HG02759 (cell line): ENCODE data around the gene MTMR3.

Experiments used
- ATAC-seq: cut with Tn5 transposase; IDR thresholded peaks from one replicate; pipeline ENCODE4 v1.9.1; 2021; ENCODE audit warnings: mild to moderate bottlenecking, moderate library complexity; ENCODE audit not compliant: unreplicated experiment

MTMR3 gene

GRCh38 chr22:29997516-29997915 is 114.5 kb downstream of the MTMR3 start:
- ATAC-seq: no peak

DNA sequence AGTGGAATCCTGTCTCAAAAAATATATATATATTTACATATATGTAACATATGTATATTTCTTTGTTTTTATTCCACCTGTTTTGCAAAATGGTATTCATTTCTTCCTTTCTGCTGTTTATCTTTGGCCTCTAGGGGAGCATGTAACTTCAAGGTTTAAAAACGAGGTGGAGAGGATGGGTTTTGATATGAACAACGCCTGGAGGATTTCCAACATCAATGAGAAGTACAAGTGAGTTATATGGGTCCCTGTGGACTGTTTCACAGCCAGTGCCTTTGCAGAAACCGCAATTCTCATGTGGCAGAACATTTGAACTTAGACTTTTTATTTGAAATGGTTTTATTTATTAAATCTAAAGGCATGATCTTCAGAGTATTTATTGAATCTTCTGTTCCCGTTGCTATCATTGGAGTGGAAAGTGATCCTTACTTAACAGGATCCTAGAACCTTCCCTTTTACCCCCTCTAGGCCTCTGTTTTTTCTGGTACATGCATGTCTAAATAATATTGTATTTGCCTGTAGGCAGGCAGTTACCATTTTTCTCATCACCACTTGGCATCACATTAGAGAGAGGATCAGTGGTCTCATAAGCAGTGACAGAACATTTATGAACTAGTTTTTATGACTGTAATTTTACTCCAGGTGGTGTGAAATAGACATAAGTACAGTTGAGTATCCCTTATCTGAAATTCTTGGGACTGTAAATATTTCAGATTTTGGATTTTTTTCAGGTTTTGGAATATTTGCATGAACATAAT is 115.8 kb downstream of the MTMR3 start:
- no peak for ATAC-seq

- no peak for ATAC-seq
Measured at GRCh38 chr22:30000566-30000965, 117.6 kb downstream of the MTMR3 start.

GRCh38 chr22:30001459-30001858 is 118.5 kb downstream of the MTMR3 start:
- ATAC-seq: no peak

- no peak for ATAC-seq
Measured at GRCh38 chr22:30002861-30003486, 120.0 kb downstream of the MTMR3 start.

DNA sequence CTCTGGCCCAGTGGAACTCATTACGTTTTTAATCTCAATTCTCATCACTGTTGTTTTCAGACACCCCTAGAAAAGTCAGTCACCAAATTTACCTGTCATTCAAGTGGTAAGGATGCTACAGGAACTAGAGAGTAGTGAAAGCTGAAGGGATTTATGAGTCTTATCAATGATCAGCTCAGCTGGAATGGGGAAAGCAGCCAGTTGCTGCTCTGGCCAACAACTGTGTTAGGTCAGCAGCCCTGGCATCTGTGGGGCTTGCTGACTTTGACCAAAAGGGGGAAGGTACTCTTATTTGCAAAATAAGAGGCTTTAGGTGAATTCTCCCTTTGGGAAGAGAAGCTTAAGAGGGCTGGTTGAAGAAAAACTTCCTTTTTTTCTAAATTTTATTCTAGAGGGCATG is 121.1 kb downstream of the MTMR3 start:
- no peak for ATAC-seq

DNA sequence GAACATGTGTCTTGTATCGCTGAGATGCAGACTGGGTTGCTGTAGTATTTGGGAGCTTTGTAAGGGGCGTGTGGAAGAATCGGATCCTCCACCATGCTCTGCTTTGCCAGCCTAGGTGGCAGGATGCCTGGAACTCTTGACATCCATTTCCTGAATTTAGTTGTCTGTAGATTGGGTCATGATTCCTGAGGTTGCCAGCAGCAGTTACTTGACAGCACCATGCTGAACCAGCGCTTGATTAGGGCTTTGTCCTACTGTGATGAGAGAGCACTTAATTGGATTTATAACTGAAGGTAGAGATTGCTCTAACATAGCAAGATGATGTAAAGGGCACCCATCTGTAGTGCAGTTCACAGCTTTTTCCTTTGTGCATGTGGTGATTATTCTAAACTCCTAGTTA is 121.7 kb downstream of the MTMR3 start:
- ATAC-seq: no peak

- no peak for ATAC-seq
Measured at GRCh38 chr22:30005213-30005857, 122.4 kb downstream of the MTMR3 start.

DNA sequence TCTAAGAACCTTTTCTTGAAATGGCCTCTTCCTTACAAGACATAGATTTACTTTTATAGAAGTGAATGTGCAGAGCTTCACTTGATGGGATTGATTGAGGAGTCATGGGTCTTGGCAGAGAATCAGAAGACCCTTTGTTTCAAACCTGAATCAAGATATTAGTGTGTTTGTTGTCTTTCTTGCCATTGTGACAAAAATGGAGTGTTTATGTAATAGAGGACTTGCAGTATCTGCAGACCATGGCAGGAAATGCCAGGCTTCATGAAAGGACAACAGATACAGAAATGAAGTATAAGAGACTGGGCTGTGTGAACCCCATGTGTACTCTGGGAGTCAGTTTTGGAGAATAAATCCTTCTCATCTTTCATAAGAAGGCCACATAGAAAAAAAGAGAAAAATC is 124.4 kb downstream of the MTMR3 start:
- no peak for ATAC-seq

GRCh38 chr22:30008401-30008800 is 125.4 kb downstream of the MTMR3 start:
- ATAC-seq: no peak

GRCh38 chr22:30009478-30009877 is 126.5 kb downstream of the MTMR3 start:
- no peak for ATAC-seq

DNA sequence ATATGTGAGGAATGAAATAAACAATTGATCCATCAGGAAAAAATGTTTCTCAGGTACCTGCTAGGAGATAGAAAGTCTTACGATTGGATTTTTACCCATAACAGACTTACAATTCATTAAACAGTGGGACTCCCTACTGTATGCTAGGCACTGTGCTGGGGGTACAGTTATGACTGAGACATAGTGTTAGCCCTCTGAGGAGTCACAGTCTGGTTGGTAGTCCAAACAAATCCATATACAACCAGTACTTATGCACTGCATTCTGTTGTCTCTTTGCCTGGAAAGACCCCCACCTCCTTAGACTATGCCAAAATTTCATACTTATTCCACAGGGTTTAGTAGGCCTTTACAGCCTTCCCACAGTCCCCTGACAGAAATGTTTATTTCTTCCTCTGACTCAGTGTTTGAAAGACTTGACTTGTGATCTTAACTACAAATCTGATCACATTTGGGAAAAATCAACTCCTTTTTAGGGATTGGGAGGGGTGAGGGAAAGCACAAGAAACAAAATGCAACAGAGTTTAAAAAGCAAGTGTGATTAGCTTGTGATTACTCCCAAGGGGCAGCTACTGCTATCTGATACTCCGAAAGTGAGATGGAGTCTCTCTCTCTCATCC is 127.9 kb downstream of the MTMR3 start:
- no peak for ATAC-seq

DNA sequence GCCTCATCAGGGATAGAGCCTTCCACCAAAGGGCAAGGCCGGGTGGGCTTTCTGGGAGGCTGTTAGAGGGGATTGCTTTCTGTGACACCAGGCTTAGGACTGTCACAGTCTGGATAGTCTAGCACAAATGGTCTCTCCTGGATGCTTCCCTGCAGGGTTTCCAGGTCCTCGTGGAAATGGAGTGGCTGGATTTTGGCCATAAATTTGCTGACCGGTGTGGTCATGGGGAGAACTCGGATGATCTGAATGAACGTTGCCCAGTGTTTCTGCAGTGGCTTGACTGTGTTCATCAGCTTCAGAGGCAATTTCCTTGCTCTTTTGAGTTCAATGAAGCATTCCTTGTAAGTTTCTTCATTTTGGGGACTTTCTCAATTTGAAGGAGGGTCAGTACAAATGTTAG is 130.2 kb downstream of the MTMR3 start:
- no peak for ATAC-seq

GRCh38 chr22:30014244-30014643 is 131.3 kb downstream of the MTMR3 start:
- ATAC-seq: no peak

- ATAC-seq: no peak
Measured at GRCh38 chr22:30015229-30015797, 132.3 kb downstream of the MTMR3 start.

GRCh38 chr22:30015846-30016245 is 132.9 kb downstream of the MTMR3 start:
- ATAC-seq: no peak

DNA sequence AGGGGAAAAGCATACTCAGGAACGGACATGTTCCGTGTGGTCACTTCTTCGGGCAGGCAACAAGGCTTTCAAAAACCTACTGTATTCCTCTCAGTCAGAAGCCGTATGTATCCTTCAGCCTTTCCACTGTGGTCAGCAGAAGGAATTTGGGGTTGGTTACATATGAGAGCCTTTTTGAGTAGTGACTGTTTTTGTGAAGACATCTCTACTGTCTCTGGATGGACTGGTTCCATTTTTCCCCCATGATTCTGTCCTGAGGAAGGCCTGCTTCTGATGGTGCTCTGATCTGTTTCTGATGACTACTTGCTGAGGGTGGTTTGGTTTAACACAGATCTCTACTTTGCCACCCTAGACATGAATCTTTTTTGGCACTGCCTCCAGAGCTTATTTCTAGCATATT is 133.6 kb downstream of the MTMR3 start:
- ATAC-seq: no peak

DNA sequence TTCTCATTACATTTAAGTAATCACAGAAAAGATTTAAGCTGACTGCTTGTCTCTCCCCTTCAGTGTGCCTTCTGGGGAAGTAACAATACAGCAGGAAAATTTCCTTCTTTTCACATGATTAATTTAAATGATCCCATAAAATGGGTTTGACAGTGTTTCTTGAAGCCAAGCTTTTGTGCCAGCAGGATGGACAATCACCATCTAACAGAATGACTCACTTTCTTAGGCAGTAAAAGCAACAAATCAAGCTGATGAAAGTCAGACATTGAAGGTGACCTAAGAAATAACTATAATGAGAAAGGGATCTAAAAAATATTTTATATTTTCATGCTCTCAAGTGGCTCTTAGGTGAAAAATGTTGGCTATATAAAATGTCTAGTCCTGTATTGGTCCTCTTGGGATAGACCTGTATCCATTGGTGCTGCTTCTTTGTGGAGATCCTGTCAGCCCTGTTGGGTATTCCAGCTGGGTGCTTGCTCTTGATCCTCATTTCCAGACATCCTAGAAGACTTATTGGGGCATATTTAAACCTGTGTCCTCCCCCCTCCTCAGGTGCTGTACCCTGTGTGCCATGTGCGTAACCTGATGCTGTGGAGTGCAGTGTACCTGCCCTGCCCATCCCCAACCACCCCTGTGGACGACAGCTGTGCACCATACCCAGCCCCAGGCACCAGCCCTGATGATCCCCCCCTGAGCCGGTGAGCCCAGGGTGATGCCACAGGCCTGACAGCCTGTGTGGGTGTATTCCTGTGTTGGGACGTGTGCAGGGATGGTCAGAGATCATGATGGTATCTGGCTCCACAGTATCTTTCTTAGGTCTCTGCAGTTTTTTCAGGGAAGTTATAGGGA is 134.6 kb downstream of the MTMR3 start:
- ATAC-seq: no peak

- no peak for ATAC-seq
Measured at GRCh38 chr22:30020511-30020910, 137.5 kb downstream of the MTMR3 start.

- no peak for ATAC-seq
Measured at GRCh38 chr22:30021338-30021737, 138.4 kb downstream of the MTMR3 start.
